ENCODE data around the gene STARD5.
A peak's percentile ranks its signal among the peaks of the same experiment; 100 is the strongest.

STARD5 gene

GRCh38 chr15:81315452-81316175, 8.3 kb downstream of the STARD5 start:
- no peak for DNase-seq (ENCODE audit: low read depth)
- TF ChIP-seq CTCF (conservative IDR thresholded peaks at IDR 0.05; ENCODE audit: control insufficient read depth, insufficient read depth, low read depth, low read length), result no peak
- H3K4me3 ChIP-seq (ENCODE audit: control insufficient read depth, low read depth, low read length), result no peak overlapping the region

- no peak overlapping the region for H3K4me3 ChIP-seq (ENCODE audit: control insufficient read depth, low read depth, low read length)
- no peak for TF ChIP-seq CTCF (conservative IDR thresholded peaks at IDR 0.05; ENCODE audit: control insufficient read depth, insufficient read depth, low read depth, low read length)
- no peak for DNase-seq (ENCODE audit: low read depth)
Observed at GRCh38 chr15:81314378-81314777, 9.6 kb downstream of the STARD5 start.

GRCh38 chr15:81313686-81314085, 10.3 kb downstream of the STARD5 start:
- TF ChIP-seq CTCF (conservative IDR thresholded peaks at IDR 0.05; ENCODE audit: control insufficient read depth, insufficient read depth, low read depth, low read length), result no peak

GRCh38 chr15:81312790-81313543, 11.0 kb downstream of the STARD5 start:
- TF ChIP-seq CTCF (conservative IDR thresholded peaks at IDR 0.05; ENCODE audit: control insufficient read depth, insufficient read depth, low read depth, low read length), result no peak
- peak; percentile 99 for DNase-seq (ENCODE audit: low read depth)
- H3K4me3 ChIP-seq (ENCODE audit: control insufficient read depth, low read depth, low read length), result no peak overlapping the region

More at GRCh38 chr15:81313686-81314085, 10.3 kb downstream of the STARD5 start:
- no peak for DNase-seq (ENCODE audit: low read depth)
- no peak overlapping the region for H3K4me3 ChIP-seq (ENCODE audit: control insufficient read depth, low read depth, low read length)

- no peak for TF ChIP-seq CTCF (conservative IDR thresholded peaks at IDR 0.05; ENCODE audit: control insufficient read depth, insufficient read depth, low read depth, low read length)
- peak; percentile 82 for DNase-seq (ENCODE audit: low read depth)
- no peak overlapping the region for H3K4me3 ChIP-seq (ENCODE audit: control insufficient read depth, low read depth, low read length)
Observed at GRCh38 chr15:81311752-81312464, 12.0 kb downstream of the STARD5 start.

- no peak for TF ChIP-seq CTCF (conservative IDR thresholded peaks at IDR 0.05; ENCODE audit: control insufficient read depth, insufficient read depth, low read depth, low read length)
- H3K4me3 ChIP-seq (ENCODE audit: control insufficient read depth, low read depth, low read length), result no peak overlapping the region
- DNase-seq (ENCODE audit: low read depth), result no peak
Observed at GRCh38 chr15:81310480-81310879, 13.5 kb downstream of the STARD5 start.
